ENCODE results near the gene ANTXR1. TPM values are rescaled to one million over a fixed set of nuclear protein-coding genes. Genes with fewer than 3 reads are reported as not detected.

The ANTXR1 gene
- total and polyA plus RNA-seq, 9 of the 15 experiments (the other 6 are each of a cell fraction or from before 2014, with no cell fraction given), result 0.07 to 1.00 (median 0.54) TPM

DNA sequence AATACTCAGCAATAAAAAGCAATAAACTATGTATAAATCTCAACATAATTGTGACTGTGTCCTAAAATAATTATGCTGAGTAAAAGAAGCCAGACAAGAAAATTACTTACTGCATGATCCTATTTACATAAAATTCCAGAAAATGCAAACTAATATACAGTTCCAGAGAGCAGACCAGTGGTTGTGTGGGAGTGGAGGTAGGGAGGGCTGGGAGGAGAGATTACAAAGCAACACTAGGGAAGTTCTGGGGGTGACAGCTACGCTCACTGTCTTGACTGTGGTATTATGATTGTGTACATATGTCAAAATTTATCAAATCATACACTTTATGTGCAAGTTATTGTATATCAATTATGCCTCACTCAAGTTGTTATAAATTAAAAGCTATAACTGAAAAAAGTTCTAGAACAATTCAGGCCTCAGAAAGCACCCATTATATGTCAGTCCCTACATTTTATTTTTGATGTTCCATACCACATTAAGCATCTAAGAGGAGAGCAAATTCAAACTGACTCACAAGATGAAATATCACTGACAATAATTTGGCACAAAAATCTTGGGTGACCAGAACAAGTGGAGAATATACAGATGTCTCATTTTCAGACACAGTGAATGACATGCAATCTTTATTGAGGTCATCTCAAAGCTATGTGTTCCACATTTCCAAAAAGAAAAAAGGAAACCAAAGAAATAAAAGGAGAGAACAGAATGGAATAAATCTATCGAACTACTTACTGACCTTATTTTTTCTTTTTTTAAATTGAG lies 85.1 kb downstream of the ANTXR1 start (continued):
- no peak for TF ChIP-seq CREB3 (tag; conservative IDR thresholded peaks at IDR 0.05; ENCODE audit: low read depth)
- no peak for TF ChIP-seq ZNF41 (CRISPR knock-in tag; conservative IDR thresholded peaks at IDR 0.05)
- no peak for TF ChIP-seq ZFX (CRISPR knock-in tag; IDR thresholded peaks at IDR 0.05)
- no peak for TF ChIP-seq ZNF212 (CRISPR knock-in tag; IDR thresholded peaks at IDR 0.05)
- TF ChIP-seq SMAD2 (IDR thresholded peaks at IDR 0.05; ENCODE audit: low read depth, low read length), result no peak
- no peak for TF ChIP-seq ZNF217 (CRISPR knock-in tag; IDR thresholded peaks at IDR 0.05)
- TF ChIP-seq HNRNPLL (IDR thresholded peaks at IDR 0.05; ENCODE audit: low read depth, low read length, poor library complexity, severe bottlenecking), result no peak
- TF ChIP-seq, protein P1, sequence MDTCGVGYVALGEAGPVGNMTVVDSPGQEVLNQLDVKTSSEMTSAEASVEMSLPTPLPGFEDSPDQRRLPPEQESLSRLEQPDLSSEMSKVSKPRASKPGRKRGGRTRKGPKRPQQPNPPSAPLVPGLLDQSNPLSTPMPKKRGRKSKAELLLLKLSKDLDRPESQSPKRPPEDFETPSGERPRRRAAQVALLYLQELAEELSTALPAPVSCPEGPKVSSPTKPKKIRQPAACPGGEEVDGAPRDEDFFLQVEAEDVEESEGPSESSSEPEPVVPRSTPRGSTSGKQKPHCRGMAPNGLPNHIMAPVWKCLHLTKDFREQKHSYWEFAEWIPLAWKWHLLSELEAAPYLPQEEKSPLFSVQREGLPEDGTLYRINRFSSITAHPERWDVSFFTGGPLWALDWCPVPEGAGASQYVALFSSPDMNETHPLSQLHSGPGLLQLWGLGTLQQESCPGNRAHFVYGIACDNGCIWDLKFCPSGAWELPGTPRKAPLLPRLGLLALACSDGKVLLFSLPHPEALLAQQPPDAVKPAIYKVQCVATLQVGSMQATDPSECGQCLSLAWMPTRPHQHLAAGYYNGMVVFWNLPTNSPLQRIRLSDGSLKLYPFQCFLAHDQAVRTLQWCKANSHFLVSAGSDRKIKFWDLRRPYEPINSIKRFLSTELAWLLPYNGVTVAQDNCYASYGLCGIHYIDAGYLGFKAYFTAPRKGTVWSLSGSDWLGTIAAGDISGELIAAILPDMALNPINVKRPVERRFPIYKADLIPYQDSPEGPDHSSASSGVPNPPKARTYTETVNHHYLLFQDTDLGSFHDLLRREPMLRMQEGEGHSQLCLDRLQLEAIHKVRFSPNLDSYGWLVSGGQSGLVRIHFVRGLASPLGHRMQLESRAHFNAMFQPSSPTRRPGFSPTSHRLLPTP (IDR thresholded peaks at IDR 0.05; ENCODE audit: borderline replicate concordance, extremely low read depth, insufficient read length), result no peak
- no peak for TF ChIP-seq ADNP (tag; IDR thresholded peaks at IDR 0.05)
- no peak for TF ChIP-seq BMI1 (IDR thresholded peaks at IDR 0.05; ENCODE audit: low read length)
- no peak for TF ChIP-seq U2AF1 (optimal IDR thresholded peaks at IDR 0.05; ENCODE audit: low read depth, low read length)
- 0 out of 2 replicates have a peak, but pooled peaks have one; percentile 11 for TF ChIP-seq NCOR1 (IDR thresholded peaks at IDR 0.05)
- TF ChIP-seq, protein P2, sequence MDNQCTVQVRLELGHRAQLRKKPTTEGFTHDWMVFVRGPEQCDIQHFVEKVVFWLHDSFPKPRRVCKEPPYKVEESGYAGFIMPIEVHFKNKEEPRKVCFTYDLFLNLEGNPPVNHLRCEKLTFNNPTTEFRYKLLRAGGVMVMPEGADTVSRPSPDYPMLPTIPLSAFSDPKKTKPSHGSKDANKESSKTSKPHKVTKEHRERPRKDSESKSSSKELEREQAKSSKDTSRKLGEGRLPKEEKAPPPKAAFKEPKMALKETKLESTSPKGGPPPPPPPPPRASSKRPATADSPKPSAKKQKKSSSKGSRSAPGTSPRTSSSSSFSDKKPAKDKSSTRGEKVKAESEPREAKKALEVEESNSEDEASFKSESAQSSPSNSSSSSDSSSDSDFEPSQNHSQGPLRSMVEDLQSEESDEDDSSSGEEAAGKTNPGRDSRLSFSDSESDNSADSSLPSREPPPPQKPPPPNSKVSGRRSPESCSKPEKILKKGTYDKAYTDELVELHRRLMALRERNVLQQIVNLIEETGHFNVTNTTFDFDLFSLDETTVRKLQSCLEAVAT (IDR thresholded peaks at IDR 0.05), result no peak
- no peak for TF ChIP-seq ZBTB1 (CRISPR knock-in tag; IDR thresholded peaks at IDR 0.05; ENCODE audit: borderline replicate concordance, low read depth)
- no peak for TF ChIP-seq NFXL1 (CRISPR knock-in tag; IDR thresholded peaks at IDR 0.05)
- no peak for TF ChIP-seq THRAP3 (IDR thresholded peaks at IDR 0.05; ENCODE audit: borderline replicate concordance)
- no peak for TF ChIP-seq THAP7 (CRISPR knock-in tag; IDR thresholded peaks at IDR 0.05)
- no peak for TF ChIP-seq TARDBP (IDR thresholded peaks at IDR 0.05)
- no peak for TF ChIP-seq ZNF280A (IDR thresholded peaks at IDR 0.05; ENCODE audit: low read depth, partially characterized antibody)
- TF ChIP-seq FOXA3 (CRISPR knock-in tag; conservative IDR thresholded peaks at IDR 0.05 in 1 of 2, IDR thresholded peaks at IDR 0.05 in 1 of 2), result no peak
- no peak for TF ChIP-seq RBM17 (IDR thresholded peaks at IDR 0.05; ENCODE audit: borderline replicate concordance, low read depth, low read length)
